Neural cell (in vitro differentiated cells): ENCODE data around the gene DHRS12. TPM values are rescaled to one million over a fixed set of nuclear protein-coding genes. Genes with fewer than 3 reads are reported as not detected.

Experiments
- H2AFZ ChIP-seq: fragments of 200-600, 300-800 bp; sonication (generic), shearing (Covaris generic); 2 replicates; pipeline ENCODE4 v1.6.0; 2014; ENCODE audit warnings: low read depth, mild to moderate bottlenecking, antibody characterized with exemption, low read length, moderate library complexity
- H3F3A ChIP-seq: fragments of 200-600 bp; shearing (Covaris generic); 2 replicates; pipeline ENCODE4 v1.6.1; 2016; ENCODE audit warnings: mild to moderate bottlenecking, moderate library complexity, mixed read lengths, antibody characterized with exemption, low read length; ENCODE audit not compliant: insufficient read depth, poor library complexity, severe bottlenecking
- H3K27ac ChIP-seq: fragments of 200-600, 300-800 bp; sonication (generic), shearing (Covaris generic); 2 replicates; pipeline ENCODE4 v1.5.1; 2014; ENCODE audit warnings: mild to moderate bottlenecking, low read length, moderate library complexity
- H3K27me3 ChIP-seq: fragments of 300-800, 200-600 bp; sonication (generic), shearing (Covaris generic); 2 replicates; pipeline ENCODE4 v1.6.0; 2014; ENCODE audit warnings: mild to moderate bottlenecking, low read depth, low read length, moderate library complexity; ENCODE audit not compliant: insufficient read depth
- H3K36me3 ChIP-seq: fragments of 300-800, 200-600 bp; sonication (generic), shearing (Covaris generic); 2 replicates; pipeline ENCODE4 v1.5.1; 2014; ENCODE audit warnings: mild to moderate bottlenecking, antibody characterized with exemption, low read length, moderate library complexity; ENCODE audit not compliant: insufficient read depth
- H3K4me2 ChIP-seq: fragments of 300-800, 200-600 bp; sonication (generic), shearing (Covaris generic); 2 replicates; pipeline ENCODE4 v1.6.0; 2014; ENCODE audit warnings: mild to moderate bottlenecking, low read length
- H3K4me3 ChIP-seq: fragments of 300-800, 200-600 bp; sonication (generic), shearing (Covaris generic); 2 replicates; pipeline ENCODE4 v1.5.1; 2014; ENCODE audit warnings: mild to moderate bottlenecking, low read length, moderate library complexity
- H3K79me2 ChIP-seq: fragments of 200-600 bp; shearing (Covaris generic); replicated peaks from 2 replicates; pipeline ENCODE4 v1.6.0; 2014; ENCODE audit warnings: mild to moderate bottlenecking, low read length, moderate library complexity; ENCODE audit not compliant: insufficient read depth
- H3K9ac ChIP-seq: fragments of 300-800, 200-600 bp; sonication (generic), shearing (Covaris generic); 2 replicates; pipeline ENCODE4 v1.6.1; 2016; ENCODE audit warnings: mild to moderate bottlenecking, low read length, mixed read lengths
- H3K9me2 ChIP-seq: fragments of 200-600 bp; shearing (Covaris generic); 2 replicates; pipeline ENCODE4 v1.6.1; 2016; ENCODE audit warnings: mild to moderate bottlenecking, low read length, mixed read lengths; ENCODE audit not compliant: insufficient read depth
- H3K9me3 ChIP-seq: fragments of 200-600, 300-800 bp; sonication (generic), shearing (Covaris generic); 2 replicates; pipeline ENCODE4 v1.6.1; 2016; ENCODE audit warnings: mild to moderate bottlenecking, mixed run types, low read length, moderate library complexity, mixed read lengths
- H4K20me1 ChIP-seq: fragments of 200-600 bp; shearing (Covaris generic); 2 replicates; pipeline ENCODE4 v1.6.1; 2016; ENCODE audit warnings: mild to moderate bottlenecking, mixed run types; ENCODE audit not compliant: insufficient read depth
- CTCF ChIP-seq: fragments of 450-650 bp; IDR thresholded peaks from 2 replicates; pipeline ENCODE4 v1.5.1; 2014; ENCODE audit warnings: antibody characterized with exemption, mild to moderate bottlenecking, moderate library complexity; ENCODE audit not compliant: poor library complexity, severe bottlenecking
- EP300 ChIP-seq: fragments of 450-650 bp; conservative IDR thresholded peaks from 2 replicates; pipeline ENCODE4 v1.6.1; 2014; ENCODE audit warnings: antibody characterized with exemption, mild to moderate bottlenecking, moderate library complexity; ENCODE audit not compliant: poor library complexity, severe bottlenecking
- EZH2 ChIP-seq: fragments of 200-600, 300-800 bp; shearing (Covaris generic), sonication (generic); IDR thresholded peaks from 2 replicates; pipeline ENCODE4 v1.6.1; 2014; ENCODE audit warnings: antibody characterized with exemption, low read length, borderline replicate concordance, mild to moderate bottlenecking; ENCODE audit not compliant: insufficient read depth, poor library complexity, severe bottlenecking
- MXI1 ChIP-seq: fragments of 450-650 bp; conservative IDR thresholded peaks from 2 replicates; pipeline ENCODE4 v1.6.1; 2014; ENCODE audit warnings: antibody characterized with exemption, mild to moderate bottlenecking; ENCODE audit not compliant: poor library complexity, severe bottlenecking
- POLR2AphosphoS5 ChIP-seq: IDR thresholded peaks from 2 replicates; pipeline ENCODE4 v1.6.1; 2012
- RAD21 ChIP-seq: fragments of 450-650 bp; conservative IDR thresholded peaks from 2 replicates; pipeline ENCODE4 v1.6.1; 2014; ENCODE audit warnings: antibody characterized with exemption, mild to moderate bottlenecking, moderate library complexity
- SMC3 ChIP-seq: fragments of 450-650 bp; conservative IDR thresholded peaks from 2 replicates; pipeline ENCODE4 v1.6.1; 2014; ENCODE audit warnings: antibody characterized with exemption, mild to moderate bottlenecking, moderate library complexity; ENCODE audit not compliant: poor library complexity
- TAF1 ChIP-seq: IDR thresholded peaks from 2 replicates; pipeline ENCODE4 v1.6.1; 2012; ENCODE audit warnings: low read depth
- polyA plus RNA-seq: library from polyadenylated mRNA; depleted of rRNA; stranded (reverse); fragments of >200 nt; gene quantifications from 2 replicates; pipeline ENCODE4 v1.2.3, GENCODE V29; 2014
- TF ChIP-seq, protein P1 (sequence below): IDR thresholded peaks from 2 replicates; pipeline ENCODE4 v1.6.1; 2012; ENCODE audit warnings: borderline replicate concordance

Gene DHRS12
- polyA plus RNA-seq, 1 donor from 2014 or later, result 4.4 TPM

- H3K4me3 ChIP-seq, result no peak overlapping the region
- H3K27ac ChIP-seq, result no peak overlapping the region
These were observed 47.3 kb downstream of the DHRS12 start for GRCh38 chr13:51756651-51757050.

GRCh38 chr13:51747438-51748434 is 56.2 kb downstream of the DHRS12 start:
- Histone ChIP-seq H3K4me2 (no peak overlapping the region), H3F3A (no peaks in the 10 kb centered on the region), H2AFZ (no peak overlapping the region), H3K79me2 (no peaks in the 10 kb centered on the region), H3K9me2 (no peaks in the 10 kb centered on the region), H3K27ac (no peak overlapping the region), H3K4me3 (no peak overlapping the region), H3K36me3 (no peaks in the 10 kb centered on the region), H4K20me1 (no peaks in the 10 kb centered on the region), H3K9ac (no peak overlapping the region), H3K27me3 (no peaks in the 10 kb centered on the region), H3K9me3 (no peaks in the 10 kb centered on the region)
- TF ChIP-seq, protein P1, sequence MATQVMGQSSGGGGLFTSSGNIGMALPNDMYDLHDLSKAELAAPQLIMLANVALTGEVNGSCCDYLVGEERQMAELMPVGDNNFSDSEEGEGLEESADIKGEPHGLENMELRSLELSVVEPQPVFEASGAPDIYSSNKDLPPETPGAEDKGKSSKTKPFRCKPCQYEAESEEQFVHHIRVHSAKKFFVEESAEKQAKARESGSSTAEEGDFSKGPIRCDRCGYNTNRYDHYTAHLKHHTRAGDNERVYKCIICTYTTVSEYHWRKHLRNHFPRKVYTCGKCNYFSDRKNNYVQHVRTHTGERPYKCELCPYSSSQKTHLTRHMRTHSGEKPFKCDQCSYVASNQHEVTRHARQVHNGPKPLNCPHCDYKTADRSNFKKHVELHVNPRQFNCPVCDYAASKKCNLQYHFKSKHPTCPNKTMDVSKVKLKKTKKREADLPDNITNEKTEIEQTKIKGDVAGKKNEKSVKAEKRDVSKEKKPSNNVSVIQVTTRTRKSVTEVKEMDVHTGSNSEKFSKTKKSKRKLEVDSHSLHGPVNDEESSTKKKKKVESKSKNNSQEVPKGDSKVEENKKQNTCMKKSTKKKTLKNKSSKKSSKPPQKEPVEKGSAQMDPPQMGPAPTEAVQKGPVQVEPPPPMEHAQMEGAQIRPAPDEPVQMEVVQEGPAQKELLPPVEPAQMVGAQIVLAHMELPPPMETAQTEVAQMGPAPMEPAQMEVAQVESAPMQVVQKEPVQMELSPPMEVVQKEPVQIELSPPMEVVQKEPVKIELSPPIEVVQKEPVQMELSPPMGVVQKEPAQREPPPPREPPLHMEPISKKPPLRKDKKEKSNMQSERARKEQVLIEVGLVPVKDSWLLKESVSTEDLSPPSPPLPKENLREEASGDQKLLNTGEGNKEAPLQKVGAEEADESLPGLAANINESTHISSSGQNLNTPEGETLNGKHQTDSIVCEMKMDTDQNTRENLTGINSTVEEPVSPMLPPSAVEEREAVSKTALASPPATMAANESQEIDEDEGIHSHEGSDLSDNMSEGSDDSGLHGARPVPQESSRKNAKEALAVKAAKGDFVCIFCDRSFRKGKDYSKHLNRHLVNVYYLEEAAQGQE, result no peak
- no peak for TF ChIP-seq SMC3
- no peak for TF ChIP-seq EP300
- TF ChIP-seq POLR2AphosphoS5, result no peak
- TF ChIP-seq RAD21, result no peak
- no peak for TF ChIP-seq EZH2

More at GRCh38 chr13:51756651-51757050, 47.3 kb downstream of the DHRS12 start:
- no peaks in the 10 kb centered on the region for H3K9me2 ChIP-seq
- no peak overlapping the region for H3K9ac ChIP-seq
- H3K4me2 ChIP-seq, result no peak overlapping the region
- no peak overlapping the region for H2AFZ ChIP-seq
- H3K36me3 ChIP-seq, result peaks cover 10% of the 10 kb centered on the region
- no peaks in the 10 kb centered on the region for H3K27me3 ChIP-seq
- no peaks in the 10 kb centered on the region for H4K20me1 ChIP-seq
- no peaks in the 10 kb centered on the region for H3K9me3 ChIP-seq
- no peaks in the 10 kb centered on the region for H3K79me2 ChIP-seq
- TF ChIP-seq SMC3, result no peak
- no peak for TF ChIP-seq CTCF
- TF ChIP-seq, protein P1, result no peak
- no peak for TF ChIP-seq EZH2
- no peak for TF ChIP-seq EP300
- TF ChIP-seq TAF1, result no peak
- no peak for TF ChIP-seq MXI1
- TF ChIP-seq RAD21, result no peak
- no peaks in the 10 kb centered on the region for H3F3A ChIP-seq
